ENCODE data around the gene MCUR1. TPM values are rescaled to one million over a fixed set of nuclear protein-coding genes. Genes with fewer than 3 reads are reported as not detected.
A peak's percentile ranks its signal among the peaks of the same experiment; 100 is the strongest.

MCUR1 gene
- total and polyA plus RNA-seq, 2 of the 13 experiments (the other 11 are each of a cell fraction or from before 2014, with no cell fraction given) = 8.0 to 29.6 TPM

- TF ChIP-seq, protein P1, sequence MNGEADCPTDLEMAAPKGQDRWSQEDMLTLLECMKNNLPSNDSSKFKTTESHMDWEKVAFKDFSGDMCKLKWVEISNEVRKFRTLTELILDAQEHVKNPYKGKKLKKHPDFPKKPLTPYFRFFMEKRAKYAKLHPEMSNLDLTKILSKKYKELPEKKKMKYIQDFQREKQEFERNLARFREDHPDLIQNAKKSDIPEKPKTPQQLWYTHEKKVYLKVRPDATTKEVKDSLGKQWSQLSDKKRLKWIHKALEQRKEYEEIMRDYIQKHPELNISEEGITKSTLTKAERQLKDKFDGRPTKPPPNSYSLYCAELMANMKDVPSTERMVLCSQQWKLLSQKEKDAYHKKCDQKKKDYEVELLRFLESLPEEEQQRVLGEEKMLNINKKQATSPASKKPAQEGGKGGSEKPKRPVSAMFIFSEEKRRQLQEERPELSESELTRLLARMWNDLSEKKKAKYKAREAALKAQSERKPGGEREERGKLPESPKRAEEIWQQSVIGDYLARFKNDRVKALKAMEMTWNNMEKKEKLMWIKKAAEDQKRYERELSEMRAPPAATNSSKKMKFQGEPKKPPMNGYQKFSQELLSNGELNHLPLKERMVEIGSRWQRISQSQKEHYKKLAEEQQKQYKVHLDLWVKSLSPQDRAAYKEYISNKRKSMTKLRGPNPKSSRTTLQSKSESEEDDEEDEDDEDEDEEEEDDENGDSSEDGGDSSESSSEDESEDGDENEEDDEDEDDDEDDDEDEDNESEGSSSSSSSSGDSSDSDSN (CRISPR knock-in tag; IDR thresholded peaks at IDR 0.05) = peak; percentile 92; the same call in 1 of the 2 replicates
- TF ChIP-seq ZNF614 (CRISPR knock-in tag; IDR thresholded peaks at IDR 0.05; ENCODE audit: borderline replicate concordance) (0 out of 2 replicates have a peak, but pooled peaks have one; percentile 7), FOXJ3 (CRISPR knock-in tag; IDR thresholded peaks at IDR 0.05; ENCODE audit: borderline replicate concordance) (no peak), NR3C1 (CRISPR knock-in tag; IDR thresholded peaks at IDR 0.05) (no peak), GRHL1 (CRISPR knock-in tag; conservative IDR thresholded peaks at IDR 0.05) (no peak), HDAC1 (CRISPR knock-in tag; IDR thresholded peaks at IDR 0.05) (peak; percentile 2; the same call in 1 of the 2 replicates), ZKSCAN1 (IDR thresholded peaks at IDR 0.05; ENCODE audit: low read length) (no peak), TFDP2 (CRISPR knock-in tag; IDR thresholded peaks at IDR 0.05) (peak; percentile 78), NFKBIZ (CRISPR knock-in tag; IDR thresholded peaks at IDR 0.05) (peak; percentile 59; the same call in 1 of the 2 replicates), ZNF678 (CRISPR knock-in tag; IDR thresholded peaks at IDR 0.05) (no peak), KLF16 (CRISPR knock-in tag; IDR thresholded peaks at IDR 0.05) (peak in 1 of 2 experiments; percentile 21; a peak in 2 of 4 replicates), ZNF121 (CRISPR knock-in tag; IDR thresholded peaks at IDR 0.05) (no peak), FOXP4 (CRISPR knock-in tag; IDR thresholded peaks at IDR 0.05) (no peak), SNAPC4 (CRISPR knock-in tag; IDR thresholded peaks at IDR 0.05) (no peak), KLF12 (CRISPR knock-in tag; IDR thresholded peaks at IDR 0.05; ENCODE audit: borderline replicate concordance) (peak; percentile 81)
These were observed at the start of gene MCUR1 (continued) for GRCh38 chr6:13814176-13814937.

Data from HepG2 (cell line).